GM19395 (cell line): ENCODE measurements around the gene C12orf43.

Source experiments
- ATAC-seq: cut with Tn5 transposase; IDR thresholded peaks from one replicate; pipeline ENCODE4 v1.9.1; 2021; ENCODE audit warnings: mild to moderate bottlenecking, moderate library complexity; ENCODE audit not compliant: unreplicated experiment

Gene C12orf43

GRCh38 chr12:121033625-121034349, 17.5 kb upstream of the C12orf43 start:
- ATAC-seq, result no peak

GRCh38 chr12:121030576-121031212, 14.4 kb upstream of the C12orf43 start:
- ATAC-seq, result no peak

GRCh38 chr12:121026274-121027045, 10.2 kb upstream of the C12orf43 start:
- ATAC-seq, result no peak

- no peak for ATAC-seq
Observed at GRCh38 chr12:121025442-121026226, 9.3 kb upstream of the C12orf43 start.

- ATAC-seq, result no peak
Observed at GRCh38 chr12:121023799-121024198, 7.5 kb upstream of the C12orf43 start.

- no peak for ATAC-seq
Observed at GRCh38 chr12:121022713-121023112, 6.4 kb upstream of the C12orf43 start.

GRCh38 chr12:121021754-121022153, 5.5 kb upstream of the C12orf43 start:
- no peak for ATAC-seq

GRCh38 chr12:121018860-121019617, 2.8 kb upstream of the C12orf43 start:
- no peak for ATAC-seq

- no peak for ATAC-seq
Observed at GRCh38 chr12:121017966-121018491, 1.7 kb upstream of the C12orf43 start.

- no peak for ATAC-seq
Observed at GRCh38 chr12:121013715-121014114, 2.6 kb downstream of the C12orf43 start.

- ATAC-seq, result no peak
Observed at GRCh38 chr12:121011820-121012219, 4.5 kb downstream of the C12orf43 start.

GRCh38 chr12:121010860-121011259, 5.4 kb downstream of the C12orf43 start:
- no peak for ATAC-seq

GRCh38 chr12:121009741-121010140, 6.5 kb downstream of the C12orf43 start:
- ATAC-seq, result no peak

- no peak for ATAC-seq
Observed at GRCh38 chr12:121008347-121009098, 7.8 kb downstream of the C12orf43 start.

- no peak for ATAC-seq
Observed at GRCh38 chr12:121005346-121005815, 10.9 kb downstream of the C12orf43 start.

GRCh38 chr12:121004253-121004815, 12.0 kb downstream of the C12orf43 start:
- ATAC-seq, result no peak

GRCh38 chr12:121003650-121004049, 12.6 kb downstream of the C12orf43 start:
- no peak for ATAC-seq

GRCh38 chr12:121001841-121002483, 14.3 kb downstream of the C12orf43 start:
- ATAC-seq, result no peak
